ENCODE results near the gene NGFR.

Gene NGFR

DNA sequence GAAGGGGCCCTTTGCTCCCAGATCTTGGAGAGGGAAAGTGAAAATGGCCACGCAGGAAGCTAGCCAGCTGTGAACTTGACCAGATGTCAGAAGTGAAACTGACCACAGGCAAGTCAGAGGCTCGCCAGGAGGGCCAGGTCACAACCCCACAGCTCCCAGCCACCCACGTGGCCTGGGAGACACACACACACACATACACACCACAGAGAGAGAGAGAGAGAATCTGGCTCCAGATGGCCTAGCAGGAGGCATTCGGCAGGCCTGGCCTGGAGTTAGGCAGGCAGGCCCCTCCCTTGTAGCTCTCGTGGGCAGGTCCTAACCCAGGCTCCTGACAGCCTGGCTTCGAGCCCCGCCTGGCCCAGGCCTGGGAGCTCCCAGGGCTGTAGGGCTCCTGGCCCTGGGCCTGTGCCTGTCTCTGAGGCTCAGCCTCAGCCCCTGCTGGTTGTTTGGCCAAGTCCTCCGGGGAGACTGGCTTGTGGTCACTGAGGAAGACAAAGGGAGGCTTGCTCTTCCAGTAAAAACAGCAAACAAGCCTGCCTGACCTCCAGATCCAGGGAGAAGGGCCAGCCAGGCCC, 20.2 kb downstream of the NGFR start:
- DNase-seq (ENCODE audit: low spot score) = peak; percentile 57

DNA sequence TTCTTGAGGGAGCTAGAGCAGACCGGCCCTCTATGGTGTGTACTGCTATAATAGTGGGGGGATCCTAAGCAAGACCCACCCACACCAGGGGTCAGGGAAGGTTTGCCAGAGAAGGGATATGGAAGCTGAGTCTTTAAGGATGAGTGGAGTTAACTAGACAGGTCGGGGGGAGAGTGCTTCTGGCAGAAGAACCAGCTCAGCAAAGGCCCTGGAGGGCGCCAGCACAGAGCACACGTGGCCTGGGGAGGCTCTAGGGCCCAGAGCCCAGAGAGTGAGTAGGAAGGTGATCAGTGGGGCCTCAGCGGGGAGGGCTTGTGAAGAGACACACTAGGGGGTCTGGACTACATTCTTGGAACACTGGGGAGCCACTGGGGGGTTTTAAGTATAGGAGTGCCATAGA, 21.1 kb downstream of the NGFR start:
- DNase-seq (ENCODE audit: low spot score) = no peak

GRCh38 chr17:49518346-49519078, 23.4 kb downstream of the NGFR start:
- DNase-seq (ENCODE audit: low spot score) = no peak

GRCh38 chr17:49519781-49520180, 24.7 kb downstream of the NGFR start:
- DNase-seq (ENCODE audit: low spot score) = no peak

DNA sequence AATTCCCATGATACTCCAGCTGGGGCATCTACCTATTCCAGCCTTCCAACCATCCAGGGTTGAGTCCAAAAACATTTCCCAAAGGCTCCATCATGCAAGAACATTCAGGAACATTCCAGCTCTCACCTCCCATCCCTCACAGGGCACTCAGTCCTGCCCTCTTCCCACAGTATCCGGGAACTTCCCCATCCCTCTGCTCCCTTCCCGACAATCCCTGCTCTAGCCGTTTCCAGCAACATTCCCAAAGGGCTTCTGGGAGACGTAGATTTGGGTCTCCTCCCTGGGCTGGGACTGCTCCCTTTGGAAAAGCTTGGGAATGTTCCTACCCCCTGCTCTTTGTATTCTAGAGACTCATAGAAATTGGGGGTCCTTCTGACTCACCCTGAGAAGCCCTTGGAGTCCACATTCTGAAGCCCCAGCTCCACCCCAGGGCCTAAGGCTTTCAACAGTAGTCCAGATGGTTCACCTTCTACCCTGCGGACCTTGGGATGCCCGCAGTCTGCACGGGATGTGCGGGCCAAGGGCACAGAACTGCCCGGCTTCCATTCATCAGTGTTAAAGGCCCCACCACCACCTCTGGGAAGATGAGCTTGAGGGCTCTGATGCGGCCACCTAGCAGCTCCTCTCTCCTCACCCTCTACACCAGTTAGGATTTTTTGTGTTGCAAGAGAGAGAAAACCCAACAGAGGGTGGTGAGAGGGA, 25.4 kb downstream of the NGFR start:
- no peak for DNase-seq (ENCODE audit: low spot score)

GRCh38 chr17:49521088-49521450, 26.0 kb downstream of the NGFR start:
- DNase-seq (ENCODE audit: low spot score) = no peak

GRCh38 chr17:49521471-49522356, 26.6 kb downstream of the NGFR start:
- no peak for DNase-seq (ENCODE audit: low spot score)

GRCh38 chr17:49522357-49522890, 27.3 kb downstream of the NGFR start:
- DNase-seq (ENCODE audit: low spot score) = no peak

DNA sequence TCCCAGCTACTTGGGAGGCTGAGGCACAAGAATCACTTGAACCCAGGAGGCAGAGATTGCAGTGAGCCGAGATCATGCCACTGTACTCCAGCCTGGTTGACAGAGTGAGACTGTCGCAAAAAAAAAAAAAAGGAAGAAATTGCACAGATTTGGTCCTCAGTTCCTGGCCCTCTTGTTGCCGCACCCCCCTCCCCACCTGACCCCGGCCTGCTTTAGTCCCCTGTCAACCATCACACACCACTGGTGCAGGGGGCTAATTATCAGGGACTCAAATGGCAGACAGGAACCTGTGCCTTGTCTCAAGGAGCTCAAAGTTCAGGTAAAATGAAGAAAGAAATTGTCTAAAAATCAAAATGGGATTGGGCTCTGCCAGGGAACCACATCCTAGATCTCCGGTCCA, 28.1 kb downstream of the NGFR start:
- DNase-seq (ENCODE audit: low spot score) = no peak

GRCh38 chr17:49523706-49524472, 28.8 kb downstream of the NGFR start:
- DNase-seq (ENCODE audit: low spot score) = no peak

- DNase-seq (ENCODE audit: low spot score) = no peak
These were observed 29.6 kb downstream of the NGFR start for GRCh38 chr17:49524473-49525359.

GRCh38 chr17:49525831-49526741, 31.0 kb downstream of the NGFR start:
- DNase-seq (ENCODE audit: low spot score) = no peak

GRCh38 chr17:49527927-49528651, 33.0 kb downstream of the NGFR start:
- no peak for DNase-seq (ENCODE audit: low spot score)

DNA sequence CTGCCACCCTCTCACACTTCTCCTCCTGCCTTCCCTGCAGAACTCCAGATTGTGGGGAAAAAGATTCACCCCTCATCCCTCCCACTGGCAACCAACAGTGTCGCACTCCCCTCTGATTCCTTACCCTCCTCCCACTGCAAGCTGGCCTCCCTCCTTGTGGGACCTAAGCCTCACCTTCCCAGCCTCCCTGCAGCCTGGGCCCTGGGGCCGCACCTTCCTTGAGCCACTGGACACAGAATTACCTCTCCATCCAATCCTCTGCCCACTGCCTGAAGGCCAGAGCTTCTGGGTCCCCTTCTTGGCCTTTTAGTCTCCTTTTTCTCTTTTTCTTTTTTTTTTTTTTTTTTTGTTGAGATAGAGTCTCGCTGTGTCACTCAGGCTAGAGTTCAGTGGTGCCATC, 33.9 kb downstream of the NGFR start:
- no peak for DNase-seq (ENCODE audit: low spot score)

- DNase-seq (ENCODE audit: low spot score) = no peak
These were observed 35.0 kb downstream of the NGFR start for GRCh38 chr17:49530118-49530517.

- no peak for DNase-seq (ENCODE audit: low spot score)
These were observed 48.8 kb downstream of the NGFR start for GRCh38 chr17:49543860-49544259.

GRCh38 chr17:49545007-49545660, 50.0 kb downstream of the NGFR start:
- DNase-seq (ENCODE audit: low spot score) = no peak

Data from COLO829 (cell line).